Keratinocyte (primary cell): Measurements from ENCODE around the gene EPHA10.

Experiments
- CTCF ChIP-seq, 3 experiments: IDR thresholded peaks in 1 of 3; conservative IDR thresholded peaks in 1 of 3; optimal IDR thresholded peaks in 1 of 3; 2 replicates in 2 of 3; 3 replicates in 1 of 3; pipeline versions ENCODE3 to v1.5.1; 2011; ENCODE audit warnings: low read length in 3 of 3, mild to moderate bottlenecking in 3 of 3, moderate library complexity in 2 of 3, control low read depth in 1 of 3, inconsistent platforms in 1 of 3; ENCODE audit not compliant: insufficient read depth in 2 of 3; ENCODE audit errors: extremely low read depth in 1 of 3
- EZH2 ChIP-seq: IDR thresholded peaks from one replicate; pipeline ENCODE4 v1.6.1; 2012; ENCODE audit warnings: inconsistent platforms, mild to moderate bottlenecking, low read length, moderate library complexity

DNA sequence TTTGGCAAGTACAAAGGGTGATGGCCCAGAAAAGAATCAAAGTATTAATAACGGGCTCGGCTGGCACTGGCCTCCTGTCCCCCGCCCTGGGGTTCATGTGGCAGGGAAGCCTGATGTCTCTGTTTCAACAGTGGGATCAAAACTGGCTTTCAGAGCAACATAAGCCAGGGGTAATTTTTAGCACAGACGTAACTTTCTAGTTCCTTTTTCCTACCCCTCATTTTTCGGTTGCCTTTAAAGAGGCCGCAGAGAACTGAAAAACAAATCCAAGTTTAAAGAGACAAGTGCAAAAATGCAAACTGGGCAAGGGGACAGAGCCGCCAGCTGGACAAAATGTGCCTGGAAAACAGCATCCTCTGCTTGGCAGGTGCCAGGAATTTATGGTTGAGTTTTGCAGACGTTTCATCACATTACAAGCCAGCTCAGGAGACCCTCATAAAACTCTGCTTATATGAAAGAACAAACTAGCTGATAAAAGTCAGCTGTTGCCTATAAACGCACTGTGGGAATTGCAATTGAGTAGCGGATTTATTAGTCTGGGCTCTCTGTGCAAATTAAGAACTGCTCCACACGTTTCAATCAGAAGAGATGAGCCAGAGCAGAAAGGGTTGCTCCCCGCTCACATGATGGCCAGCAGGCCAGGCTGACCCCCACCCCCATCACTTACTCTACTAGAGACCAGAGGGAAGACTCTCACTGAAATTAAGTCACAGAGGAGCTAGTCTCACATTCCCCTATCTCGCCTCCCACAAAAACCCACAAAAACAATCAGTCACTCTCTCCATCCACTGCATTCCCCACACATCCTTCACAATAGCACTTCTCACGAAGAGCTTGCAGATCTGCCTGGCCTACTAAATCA, 88.4 kb downstream of the EPHA10 start:
- TF ChIP-seq CTCF (optimal IDR thresholded peaks at IDR 0.05 in 1 of 3, IDR thresholded peaks at IDR 0.05 in 1 of 3, conservative IDR thresholded peaks at IDR 0.05 in 1 of 3; ENCODE audit: extremely low read depth in 1 of 3, insufficient read depth in 2 of 3, low read length in 3 of 3) (no peak), EZH2 (no peak)
